Prostate gland (tissue), 2 donors: ENCODE results near the gene ZSCAN5A.

Experiments used
- CTCF ChIP-seq, 4 experiments: fragments of 200-600 bp in 2 of 4; fragments of 450-650 bp in 2 of 4; sonication (generic) in 2 of 4; IDR thresholded peaks; 1 replicate in 3 of 4; 2 replicates in 1 of 4; pipeline ENCODE4 v1.5.1; 2016 to 2019; ENCODE audit warnings: antibody characterized with exemption in 4 of 4, mild to moderate bottlenecking in 2 of 4, moderate library complexity in 2 of 4
- POLR2A ChIP-seq: fragments of 450-650 bp; IDR thresholded peaks from one replicate; pipeline ENCODE4 v1.6.1; 2016; ENCODE audit warnings: antibody characterized with exemption, mild to moderate bottlenecking
- POLR2AphosphoS5 ChIP-seq: sonication (generic); formaldehyde crosslinking; IDR thresholded peaks from one replicate; pipeline ENCODE4 v1.6.1; 2017; ENCODE audit warnings: antibody characterized with exemption

DNA sequence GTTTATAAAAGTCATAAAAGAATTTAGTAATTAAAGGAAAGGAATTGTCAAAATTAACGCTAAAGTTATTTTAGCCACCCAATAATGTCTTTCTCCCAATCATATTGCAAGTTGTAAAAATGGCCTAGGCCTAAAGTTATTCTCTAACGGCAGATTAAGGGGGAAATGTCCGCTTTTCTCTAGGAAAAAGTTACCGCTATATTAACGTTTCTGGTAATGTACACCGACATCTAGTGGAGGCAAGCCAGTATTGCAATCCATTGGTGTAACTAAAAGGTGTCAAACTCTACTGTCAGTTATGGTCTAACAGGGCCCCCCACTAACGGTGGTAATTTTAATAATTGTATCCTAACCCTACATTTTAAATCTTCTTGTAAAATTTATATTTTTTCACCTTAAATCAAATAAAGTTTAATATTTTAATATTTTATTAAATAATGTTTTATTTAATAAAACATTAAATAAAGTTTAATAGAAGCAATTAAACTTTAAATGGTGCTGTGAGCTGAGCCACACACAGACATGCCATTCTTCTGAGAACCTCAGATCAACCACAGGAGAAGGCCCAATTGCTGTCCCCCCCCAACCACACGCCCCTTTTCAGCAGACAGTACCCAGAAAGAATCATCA lies 35.9 kb upstream of the ZSCAN5A start:
- TF ChIP-seq CTCF (IDR thresholded peaks at IDR 0.05) (peak; percentile 45 to 75 (median 70)), POLR2A (no peak), POLR2AphosphoS5 (no peak)
